Upper lobe of left lung (tissue), 4 donors: ENCODE measurements around the gene ARTN.

Experiments
- POLR2A ChIP-seq, 4 donors: fragments of 450-650 bp; IDR thresholded peaks; one replicate each; pipeline ENCODE4 v1.5.1; 2016 to 2017; ENCODE audit warnings: antibody characterized with exemption in 4 of 4, mild to moderate bottlenecking in 2 of 4
- TF ChIP-seq, protein P1 (sequence below), 6 experiments: fragments of 450-650 bp in 4 of 6; fragments of 200-600 bp in 2 of 6; sonication (generic) in 2 of 6; IDR thresholded peaks; one replicate each; pipeline ENCODE4 v1.5.1; 2016 to 2019; ENCODE audit warnings: antibody characterized with exemption in 6 of 6

DNA sequence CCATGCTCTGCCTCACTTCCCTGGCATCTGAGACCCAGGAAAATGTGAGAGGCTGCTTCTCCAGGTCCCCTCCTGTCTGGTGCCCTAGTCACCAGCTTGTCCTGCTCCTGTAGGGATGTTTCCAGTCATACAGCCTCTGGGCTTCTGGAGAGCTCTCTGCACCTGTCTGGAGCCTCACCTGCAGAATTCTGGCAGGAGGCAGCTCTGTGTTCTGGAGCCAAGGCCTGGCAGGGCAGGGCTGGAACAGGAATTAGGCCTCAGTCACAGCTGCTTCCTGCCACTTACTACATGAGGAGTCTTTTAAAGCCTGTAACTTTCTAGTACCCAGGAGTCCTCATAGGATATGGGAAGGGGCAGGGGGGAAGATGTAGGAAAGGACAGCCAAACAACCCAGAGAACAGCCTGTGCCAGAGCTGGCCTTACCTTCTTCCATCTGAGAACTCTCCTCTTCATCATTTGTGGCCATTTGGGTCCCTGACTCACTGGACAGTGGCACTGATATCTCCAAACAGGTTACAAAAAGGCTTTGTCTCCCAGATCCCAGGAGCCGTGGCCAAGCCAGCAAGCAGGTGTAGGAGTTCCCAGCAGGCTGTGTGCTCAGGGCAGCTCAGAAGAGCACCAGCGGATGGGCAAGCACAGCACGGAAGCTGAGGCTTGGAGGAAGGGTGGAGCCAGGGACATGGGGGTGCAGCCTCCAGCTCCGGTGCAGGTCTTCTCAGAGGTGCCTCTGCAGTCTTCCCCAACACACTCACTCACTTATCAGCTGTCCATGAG lies 31.4 kb upstream of the ARTN start:
- TF ChIP-seq, protein P1, sequence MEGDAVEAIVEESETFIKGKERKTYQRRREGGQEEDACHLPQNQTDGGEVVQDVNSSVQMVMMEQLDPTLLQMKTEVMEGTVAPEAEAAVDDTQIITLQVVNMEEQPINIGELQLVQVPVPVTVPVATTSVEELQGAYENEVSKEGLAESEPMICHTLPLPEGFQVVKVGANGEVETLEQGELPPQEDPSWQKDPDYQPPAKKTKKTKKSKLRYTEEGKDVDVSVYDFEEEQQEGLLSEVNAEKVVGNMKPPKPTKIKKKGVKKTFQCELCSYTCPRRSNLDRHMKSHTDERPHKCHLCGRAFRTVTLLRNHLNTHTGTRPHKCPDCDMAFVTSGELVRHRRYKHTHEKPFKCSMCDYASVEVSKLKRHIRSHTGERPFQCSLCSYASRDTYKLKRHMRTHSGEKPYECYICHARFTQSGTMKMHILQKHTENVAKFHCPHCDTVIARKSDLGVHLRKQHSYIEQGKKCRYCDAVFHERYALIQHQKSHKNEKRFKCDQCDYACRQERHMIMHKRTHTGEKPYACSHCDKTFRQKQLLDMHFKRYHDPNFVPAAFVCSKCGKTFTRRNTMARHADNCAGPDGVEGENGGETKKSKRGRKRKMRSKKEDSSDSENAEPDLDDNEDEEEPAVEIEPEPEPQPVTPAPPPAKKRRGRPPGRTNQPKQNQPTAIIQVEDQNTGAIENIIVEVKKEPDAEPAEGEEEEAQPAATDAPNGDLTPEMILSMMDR (IDR thresholded peaks at IDR 0.05) = no peak
- no peak for TF ChIP-seq POLR2A (IDR thresholded peaks at IDR 0.05)
